Heart right ventricle (tissue), 16 donors: ENCODE results near the gene MTSS2. TPM values are rescaled to one million over a fixed set of nuclear protein-coding genes. Genes with fewer than 3 reads are reported as not detected.

Experiments used
- ATAC-seq, 8 donors: fragments of 200-7000 bp; cut with Tn5 transposase; one replicate each; pipeline ENCODE4 v1.9.1; 2020; ENCODE audit warnings: mild to moderate bottlenecking in 8 of 8, moderate library complexity in 8 of 8, moderate number of reproducible peaks in 1 of 8
- DNase-seq, 2 donors: peaks; one replicate each; pipeline ENCODE4 v3.0.0-alpha.2; 2020
- H3K27ac ChIP-seq, 10 donors: fragments of 200-600 bp; sonication (generic) in 2 of 10; one replicate each; pipeline versions ENCODE4 v1.5.0 to v1.8.0; 2020 to 2022; ENCODE audit warnings: mild to moderate bottlenecking in 3 of 10
- H3K27me3 ChIP-seq, 7 donors: fragments of 200-600 bp; one replicate each; pipeline ENCODE4 v1.8.0; 2021 to 2022; ENCODE audit warnings: mild to moderate bottlenecking in 2 of 7
- H3K36me3 ChIP-seq, 9 donors: fragments of 200-600 bp; sonication (generic) in 1 of 9; one replicate each; pipeline versions ENCODE4 v1.5.0 to v1.8.0; 2020 to 2022; ENCODE audit warnings: mild to moderate bottlenecking in 2 of 9
- H3K4me1 ChIP-seq, 9 donors: fragments of 200-600 bp; sonication (generic) in 1 of 9; one replicate each; pipeline versions ENCODE4 v1.5.0 to v1.8.0; 2020 to 2022; ENCODE audit warnings: mild to moderate bottlenecking in 4 of 9
- H3K4me3 ChIP-seq, 10 donors: fragments of 200-600 bp; sonication (generic) in 2 of 10; one replicate each; pipeline versions ENCODE4 v1.5.0 to v1.8.0; 2020 to 2022; ENCODE audit warnings: mild to moderate bottlenecking in 7 of 10, moderate library complexity in 2 of 10
- H3K9me3 ChIP-seq, 11 donors: fragments of 200-600 bp in 10 of 11; sonication (generic) in 2 of 11; one replicate each; pipeline versions ENCODE4 v1.5.0 to v1.8.0; 2013 to 2022; ENCODE audit warnings: mild to moderate bottlenecking in 2 of 11, control low read depth in 1 of 11, moderate library complexity in 1 of 11
- CTCF ChIP-seq, 9 donors: fragments of 200-600 bp; sonication (generic) in 2 of 9; IDR thresholded peaks; one replicate each; pipeline versions ENCODE4 v1.5.0 to v1.8.0; 2021 to 2022; ENCODE audit warnings: antibody characterized with exemption in 9 of 9, mild to moderate bottlenecking in 5 of 9, moderate library complexity in 1 of 9
- WGBS, 2 donors: extraction: QIAGEN DNeasy Blood & Tissue Kit; methylation state at CpG; one replicate each; pipeline ENCODE4 v1.1.7; 2013; ENCODE audit warnings: inconsistent platforms in 1 of 2; 5-methylcytosine and 5-hydroxymethylcytosine counted together
- intact Hi-C, 10 donors: fragments of 100-400 bp; cut with DNase I; formaldehyde crosslinking; loops; one replicate each; pipeline versions ENCODE4 v1.11.1 to v1.14.2; 2022
- polyA plus RNA-seq, 2 donors: library from polyadenylated mRNA; stranded (reverse); fragments of 200-250 nt; gene quantifications; one replicate each; pipeline ENCODE4 v1.2.3, GENCODE V29; 2013
- total RNA-seq, 10 donors: library from RNA; stranded (reverse); fragmentation: NEBNext Ultra II Directional in 3 of 10; extraction: Animal tissue kit (Norgen Biotek cat#: 25700) in 3 of 10; gene quantifications; one replicate each; pipeline versions ENCODE4 v1.2.1 to v1.2.4, GENCODE V29; 2021 to 2023
- donor health status: Arrhythmogenic right ventricular cardiomyopathy.
- donor health status: ischemic (EF 13 %, LVEDD 7.1; RV severe dilation, severe dysfunction).
- donor health status: healthy with polysubstance abuse.
- donor health status: DM: no; HTN: yes; CAD: no.
- donor health status: DM: no; HTN: no; CAD: no.
- donor health status: ischemic (EF 25% LVEDD 6.9; RV normal size, moderate dysfunction).
- donor health status: ischemic (EF 25% LVEDD 5.7; RV mildly dilated, moderate dysfunction).
- donor health status: healthy.
- donor health status: DM: yes; HTN: yes; CAD: no.
- donor health status: Ischemic cardiomyopathy.
- donor health status: ischemic (EF 35%, LVEDD 5.7; RV mildly dilated, moderate dysfunction).
- donor health status: nonischemic (EF 11% LVEDD 7.7; RV severe dilation, severe dysfunction).
- donor health status: DM: yes; HTN: yes; CAD: no.
- donor health status: PGD.
- donor health status: ischemic (EF 29% LVEDD 5.4; RV normal size, mild dysfunction).
- donor health status: nonischemic (EF 23%, LVEDD 6.1; RV moderate dilation, normal function).

The MTSS2 gene
- total and polyA plus RNA-seq, 12 donors = 39.0 to 121 (median 58.9) TPM

GRCh38 chr16:70689970-70690891 lies 4.4 kb upstream of the MTSS2 start:
- H3K9me3 ChIP-seq = no peaks in the 10 kb centered on the region
- intact Hi-C loops = loop anchor here in 4 of 10 donors (5.0 to 10.0 kb wide), 3 partner anchors 47 to 77 kb away; no protein-coding TSS in a partner anchor
- H3K4me3 ChIP-seq = no peak overlapping the region
- DNase-seq (peak in 1 of 2 donors; percentile 14), ATAC-seq (no peak)
- H3K36me3 ChIP-seq = no peaks in the 10 kb centered on the region
- 79 to 83% methylated on average over 15 to 16 of the region's 16 CpGs for WGBS, 2 donors
- H3K4me1 ChIP-seq = peaks cover 66 to 91% (median 89%) of the 10 kb centered on the region in 9 donors
- no peak for TF ChIP-seq CTCF (IDR thresholded peaks at IDR 0.05)
- peak overlapping the region; percentile 27 to 94 (median 84) for H3K27ac ChIP-seq
- H3K27me3 ChIP-seq = peaks cover 0 to 2% (median 0%) of the 10 kb centered on the region in 7 donors

GRCh38 chr16:70689035-70689969 lies 3.4 kb upstream of the MTSS2 start:
- 78 to 86% methylated on average over 22 of the region's 22 CpGs for WGBS, 2 donors
- no peak for TF ChIP-seq CTCF (IDR thresholded peaks at IDR 0.05)
- ATAC-seq (peak in 2 of 8 donors; percentile 13 to 24), DNase-seq (peak; percentile 54 to 69)
- Histone ChIP-seq H3K9me3 (no peaks in the 10 kb centered on the region), H3K27me3 (peaks cover 0 to 9% (median 0%) of the 10 kb centered on the region in 7 donors), H3K27ac (peak overlapping the region; percentile 70 to 94 (median 84)), H3K4me3 (no peak overlapping the region), H3K4me1 (peaks cover 69 to 91% (median 87%) of the 10 kb centered on the region in 9 donors), H3K36me3 (no peaks in the 10 kb centered on the region)
- intact Hi-C loops = loop anchor here in 4 of 10 donors (5.0 to 10.0 kb wide), 3 partner anchors 48 to 78 kb away; no protein-coding TSS in a partner anchor

- Histone ChIP-seq H3K4me1 (peaks cover 64 to 91% (median 87%) of the 10 kb centered on the region in 9 donors), H3K36me3 (no peaks in the 10 kb centered on the region), H3K27ac (peak overlapping the region; percentile 70 to 94 (median 84)), H3K9me3 (no peaks in the 10 kb centered on the region), H3K27me3 (peaks cover 0 to 9% (median 0%) of the 10 kb centered on the region in 7 donors), H3K4me3 (no peak overlapping the region)
- ATAC-seq (peak in 7 of 8 donors; percentile 4 to 52 (median 13)), DNase-seq (peak in 1 of 2 donors; percentile 77)
- intact Hi-C loops = loop anchor here in 4 of 10 donors (5.0 to 10.0 kb wide), 3 partner anchors 49 to 79 kb away; no protein-coding TSS in a partner anchor
- 18 to 21% methylated on average over 8 of the region's 8 CpGs for WGBS, 2 donors
- no peak for TF ChIP-seq CTCF (IDR thresholded peaks at IDR 0.05)
These were observed 2.4 kb upstream of the MTSS2 start for GRCh38 chr16:70688246-70688742.
